ENCODE results near the gene MROH2A.

MROH2A gene

DNA sequence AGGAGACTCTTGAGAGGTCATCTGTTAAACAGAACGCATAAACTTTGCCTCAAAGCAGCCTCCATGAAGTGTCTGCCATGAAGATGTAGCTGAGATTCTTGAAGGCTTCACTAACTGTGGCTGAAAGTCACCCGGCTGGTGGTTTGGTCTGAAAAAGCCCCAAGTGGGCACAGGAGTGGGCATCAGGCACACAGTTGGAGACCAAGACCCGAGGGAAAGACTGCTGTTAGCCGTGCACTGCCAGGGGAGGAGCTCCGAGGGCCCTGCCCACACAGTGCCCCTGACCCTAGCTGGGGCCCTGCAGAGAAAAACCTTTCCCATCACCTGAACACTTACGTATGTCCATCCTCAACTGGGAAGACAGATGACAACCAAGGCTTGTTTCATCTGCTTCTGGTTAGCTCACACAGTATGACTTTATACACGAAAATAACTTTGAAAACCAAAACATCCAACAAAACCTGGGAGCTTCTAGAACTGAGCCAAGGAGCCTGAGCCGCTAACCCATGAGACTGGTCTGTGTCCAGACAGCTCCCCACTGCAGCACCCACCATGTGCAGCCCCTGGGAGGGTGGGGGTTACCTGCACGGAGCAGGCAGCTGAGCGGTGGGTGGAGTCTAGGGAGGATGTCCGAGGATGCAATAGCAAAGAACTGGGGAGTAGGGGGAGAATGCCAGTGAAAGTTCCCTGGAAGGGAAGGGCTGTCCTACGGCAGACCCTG is 60.8 kb downstream of the MROH2A start:
- no peak for DNase-seq (ENCODE audit: low read depth)

DNA sequence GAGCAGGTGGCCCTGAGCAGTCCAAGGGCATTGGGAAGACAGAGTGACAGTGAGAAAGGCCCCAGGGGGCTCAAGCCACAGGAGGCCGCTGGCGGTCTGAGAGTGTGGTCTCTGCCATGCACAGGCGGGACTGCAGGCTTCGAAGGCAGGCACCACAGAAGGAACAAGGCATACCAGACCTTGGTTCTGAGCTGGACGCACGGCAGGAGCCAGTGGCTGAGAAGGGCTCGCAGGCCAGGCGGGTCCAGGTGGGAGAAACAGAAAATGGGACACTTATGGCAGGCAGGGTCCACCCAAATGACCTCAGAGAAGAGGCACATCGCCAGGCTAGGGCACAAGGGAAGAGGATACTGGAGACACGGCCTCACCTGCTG is 61.3 kb downstream of the MROH2A start:
- DNase-seq (ENCODE audit: low read depth): no peak

DNA sequence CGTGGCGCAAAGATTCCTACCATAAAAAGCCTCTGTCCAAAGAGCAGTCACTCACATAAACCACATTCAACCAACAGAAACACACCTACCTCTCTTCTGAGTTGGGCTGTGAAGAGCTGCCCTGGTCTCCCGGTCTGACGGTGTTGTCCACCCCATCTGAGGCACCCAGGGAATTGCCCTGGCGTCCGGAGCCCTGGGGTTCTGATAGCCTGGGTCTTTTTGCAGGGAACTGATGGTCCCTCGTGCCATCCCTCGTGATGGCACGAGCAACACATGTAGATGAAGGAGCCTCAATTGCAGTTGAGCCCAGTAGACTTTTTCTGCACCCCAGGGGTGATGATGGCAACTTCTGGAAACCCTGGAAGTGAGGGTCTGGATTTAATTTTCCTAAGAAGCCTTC is 62.4 kb downstream of the MROH2A start:
- no peak for DNase-seq (ENCODE audit: low read depth)

DNA sequence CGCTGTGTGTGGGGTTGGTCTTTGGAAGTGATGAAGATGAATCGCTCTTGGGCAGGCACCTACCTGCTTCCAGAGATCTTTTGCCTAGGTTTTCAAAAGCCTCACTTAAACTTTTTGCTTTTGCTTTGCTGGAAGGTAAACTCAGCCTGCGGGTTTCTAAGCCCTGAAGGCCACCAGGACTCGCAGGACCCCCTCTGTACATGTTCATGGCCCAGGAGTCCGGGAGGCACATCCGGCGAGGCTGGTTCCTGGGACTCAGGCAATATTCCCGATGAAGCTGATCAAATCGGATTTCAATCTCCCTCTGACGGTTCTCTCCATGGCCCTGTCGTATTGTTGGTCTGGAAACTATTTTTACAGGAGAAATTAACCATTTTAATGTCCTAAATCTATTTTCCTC is 63.1 kb downstream of the MROH2A start:
- no peak for DNase-seq (ENCODE audit: low read depth)

DNA sequence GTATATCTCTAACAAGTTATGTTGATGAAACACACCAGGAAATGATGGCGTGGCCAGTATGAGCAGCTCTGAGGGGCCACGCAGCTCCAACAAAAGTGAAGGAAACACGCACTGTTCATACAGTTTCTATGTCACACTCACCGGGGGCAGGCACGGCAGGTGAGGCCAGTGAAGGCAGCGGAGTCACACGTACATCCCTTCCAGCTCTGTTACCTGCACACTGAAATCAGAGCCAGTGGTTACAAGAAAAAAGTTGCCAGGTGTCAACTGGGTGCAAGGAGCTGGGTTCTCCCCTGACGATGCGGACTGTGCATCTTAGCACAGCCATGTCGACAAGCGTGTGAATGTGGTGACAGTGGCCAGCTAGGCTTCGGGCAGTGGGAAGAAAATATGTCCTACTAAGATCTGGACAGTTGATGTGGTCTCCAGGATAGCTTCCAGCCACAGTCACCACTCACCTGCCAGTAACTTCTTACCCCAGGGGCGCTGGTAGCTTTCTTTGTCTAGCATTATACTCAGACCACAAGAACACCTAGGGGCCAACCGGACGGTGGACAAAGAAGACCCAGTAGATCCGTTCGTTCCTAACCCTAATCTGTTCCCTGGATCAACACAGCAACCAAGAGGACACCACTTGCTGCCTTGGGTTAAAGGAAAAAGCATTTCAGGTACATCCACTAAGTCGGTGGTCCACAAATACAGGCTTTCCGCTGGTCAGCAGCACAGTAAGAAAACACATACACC is 66.1 kb downstream of the MROH2A start:
- DNase-seq (ENCODE audit: low read depth): no peak

DNA sequence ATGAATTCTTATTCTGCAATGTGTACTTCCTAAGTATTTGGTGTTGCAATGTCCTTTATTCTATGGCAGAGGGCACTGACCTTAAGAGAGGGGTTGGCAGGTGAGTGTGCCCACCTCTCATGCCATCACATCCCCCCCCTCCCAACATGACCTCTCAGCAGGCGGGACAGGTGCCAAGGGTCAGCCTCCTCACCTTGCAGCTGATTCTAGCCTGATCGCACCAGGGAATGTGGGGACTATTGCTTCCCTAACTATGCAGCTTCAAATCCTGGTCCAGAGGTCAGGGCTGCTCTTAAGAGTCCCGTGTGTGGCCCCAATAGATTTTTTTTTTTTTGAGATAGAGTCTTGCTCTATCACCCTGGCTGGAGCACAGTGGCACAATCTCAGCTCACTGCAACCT is 66.7 kb downstream of the MROH2A start:
- DNase-seq (ENCODE audit: low read depth): no peak

DNA sequence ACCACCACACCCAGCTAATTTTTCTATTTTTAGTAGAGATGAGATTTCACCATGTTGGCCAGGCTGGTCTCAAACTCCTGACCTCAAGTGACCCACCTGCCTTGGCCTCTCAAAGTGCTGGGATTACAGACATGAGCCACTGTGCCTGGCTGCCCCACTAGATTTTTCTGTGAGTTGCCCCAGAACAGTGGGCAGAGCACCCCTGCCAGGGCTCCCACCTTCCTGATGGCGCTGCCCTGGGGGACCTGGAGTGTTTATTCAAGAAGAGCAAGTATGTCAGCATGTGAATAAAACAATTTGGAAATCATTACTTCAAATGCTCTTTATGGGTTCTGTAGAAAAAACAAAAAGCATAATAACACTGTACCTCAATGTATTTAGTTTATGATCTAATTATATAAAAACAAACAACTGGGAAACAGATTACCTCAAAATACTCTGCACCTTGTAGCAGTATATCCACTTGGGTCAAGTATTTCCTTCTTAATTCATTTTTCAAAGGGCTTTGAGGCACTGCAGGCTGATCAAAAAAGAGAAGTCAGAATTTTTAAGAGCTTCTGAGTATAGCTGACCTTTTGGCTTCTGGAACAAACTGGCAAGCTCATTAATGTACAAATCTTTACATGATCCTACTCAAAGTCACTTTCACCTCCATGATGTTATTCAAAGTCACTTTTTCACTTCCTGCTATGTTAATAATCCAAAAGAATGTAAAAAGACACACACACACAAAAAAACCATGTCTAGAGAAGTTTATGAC is 67.4 kb downstream of the MROH2A start:
- DNase-seq (ENCODE audit: low read depth): no peak

DNA sequence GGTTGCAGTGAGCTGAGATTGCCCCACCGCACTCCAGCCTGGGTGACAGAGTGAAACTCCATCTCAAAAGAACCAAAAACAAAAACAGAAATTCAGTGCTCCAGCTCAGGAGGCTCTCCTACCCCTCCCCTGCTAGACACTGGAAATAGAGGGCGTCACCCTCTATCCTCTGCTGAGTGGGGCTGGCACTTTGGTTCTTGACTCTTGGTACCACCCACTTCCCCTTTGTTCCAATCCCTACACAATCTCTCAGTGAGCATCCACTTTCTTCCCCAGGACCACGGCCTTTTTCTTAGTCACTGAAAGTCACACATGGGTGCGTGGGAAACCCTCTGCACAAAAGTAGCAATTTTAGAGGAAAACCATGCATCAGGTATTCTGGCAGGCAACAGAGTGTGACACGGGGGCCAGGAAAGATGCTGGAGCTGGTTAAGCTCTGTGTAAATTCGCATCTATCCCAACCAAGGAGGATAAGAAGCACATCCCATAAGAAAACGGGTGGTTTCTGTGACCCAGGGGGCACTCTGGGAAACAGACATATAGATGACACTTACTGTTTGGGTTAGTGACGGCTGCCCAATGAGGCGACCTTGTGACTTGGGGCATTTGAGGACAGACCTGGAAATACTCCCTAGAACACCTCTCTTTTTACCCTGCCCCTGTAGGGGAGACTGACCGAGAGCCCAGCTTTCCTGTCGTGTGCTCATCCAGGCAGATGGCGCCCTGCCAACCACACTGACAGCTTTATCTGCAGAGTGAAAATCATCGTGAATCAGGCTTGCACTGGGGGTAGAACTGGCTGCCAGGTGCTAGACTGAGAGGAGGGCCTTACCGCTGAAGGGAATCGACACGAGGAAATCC is 68.5 kb downstream of the MROH2A start:
- DNase-seq (ENCODE audit: low read depth): no peak

DNA sequence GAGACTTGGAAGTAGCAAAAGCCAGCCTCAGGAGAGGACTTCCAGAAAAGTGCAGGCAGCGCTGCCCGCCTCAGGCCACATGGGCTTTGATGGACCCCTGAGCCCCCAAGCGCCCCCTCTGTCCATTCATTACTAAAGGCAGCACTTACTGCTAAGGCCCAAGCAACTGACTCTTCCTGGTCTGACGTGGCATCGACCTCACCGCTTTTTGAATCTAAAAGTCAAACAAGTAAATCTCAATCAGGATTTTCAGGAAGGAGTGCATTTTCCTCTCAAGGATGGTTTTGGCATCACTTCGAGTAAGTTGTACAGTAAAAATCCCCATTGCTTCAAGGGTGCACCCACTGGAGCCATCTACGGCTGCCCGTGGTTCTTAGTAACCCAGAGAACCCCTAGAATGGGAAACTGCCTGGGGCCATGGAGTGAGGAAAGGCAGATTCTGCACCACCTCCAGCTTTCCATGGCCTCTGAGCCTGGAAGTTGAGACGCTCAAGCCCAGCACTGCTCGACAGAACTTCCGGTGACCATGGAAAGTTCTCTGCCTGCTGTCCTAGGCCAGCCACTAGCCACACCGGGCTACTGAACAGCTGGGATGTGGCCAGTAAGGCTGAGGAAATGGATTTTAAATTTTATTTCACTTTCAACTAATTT is 69.2 kb downstream of the MROH2A start:
- no peak for DNase-seq (ENCODE audit: low read depth)

DNA sequence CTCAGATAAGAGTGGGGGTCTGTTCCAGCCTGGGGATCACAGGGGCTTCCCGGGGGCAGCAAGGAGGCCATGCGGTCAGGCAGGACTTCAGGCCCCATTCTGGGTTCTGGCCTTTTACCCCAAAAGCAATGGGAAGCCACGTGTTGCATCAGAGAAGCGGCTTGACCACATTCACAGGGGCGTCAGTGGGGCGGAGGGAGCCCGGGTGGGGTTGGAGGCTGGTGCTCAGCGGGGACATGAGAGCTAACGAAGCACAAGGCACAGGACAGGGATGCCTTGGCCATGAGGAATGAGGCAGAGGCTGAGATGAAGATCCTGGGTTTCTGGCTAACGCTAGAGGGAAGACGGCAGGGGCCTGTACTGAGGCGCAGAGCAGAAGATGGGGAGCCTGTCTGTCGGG is 70.1 kb downstream of the MROH2A start:
- DNase-seq (ENCODE audit: low read depth): no peak

DNA sequence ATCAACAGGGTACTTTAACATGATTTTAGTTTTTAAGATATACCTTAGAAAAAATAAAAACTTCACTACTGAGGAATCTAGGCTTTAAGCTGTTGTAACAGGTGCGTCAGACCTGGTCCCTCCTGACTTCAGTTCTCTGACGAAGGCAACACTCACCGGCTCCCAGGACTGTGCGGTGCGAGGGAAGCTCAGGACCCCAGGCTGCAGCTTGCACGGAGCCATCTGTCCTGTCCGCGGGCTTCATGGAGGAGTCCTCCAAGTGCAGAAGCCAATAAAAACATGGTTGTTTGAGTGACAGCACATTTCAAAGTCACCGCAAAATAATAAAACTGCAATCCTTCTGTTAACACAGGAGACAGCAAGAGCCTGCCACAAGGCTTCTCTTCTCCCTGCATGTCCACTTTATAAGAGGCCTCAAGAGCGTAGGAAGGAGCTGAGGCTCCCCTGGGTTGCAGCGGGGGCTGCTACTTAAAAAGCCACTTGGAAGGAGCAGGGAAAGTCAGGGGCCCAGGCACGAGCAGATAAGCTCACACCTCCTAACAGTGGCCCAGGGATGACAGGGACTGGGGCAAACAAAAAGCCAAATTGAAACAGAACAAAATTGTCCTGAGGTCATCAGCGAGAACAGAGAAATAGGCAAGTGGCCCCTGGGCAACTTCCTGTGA is 71.6 kb downstream of the MROH2A start:
- DNase-seq (ENCODE audit: low read depth): no peak

DNA sequence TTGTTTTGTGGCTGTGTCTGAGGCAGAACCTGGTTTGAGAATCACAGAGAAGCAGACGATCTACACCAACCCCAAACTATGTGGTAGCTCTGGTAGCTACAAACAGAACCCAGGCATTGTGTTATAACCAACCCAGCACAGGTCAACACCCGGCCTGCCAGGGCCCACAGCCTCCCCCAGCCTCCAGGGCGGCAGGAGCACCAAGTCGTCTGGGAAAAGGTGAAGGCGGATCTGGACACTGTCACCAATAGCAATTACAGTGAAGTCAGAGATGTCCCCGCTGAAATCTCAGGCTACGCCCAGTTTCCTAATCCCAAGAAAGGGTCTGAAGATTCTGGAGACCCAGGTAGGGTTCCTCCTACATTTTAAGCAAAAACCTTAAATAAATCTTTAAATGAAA is 72.6 kb downstream of the MROH2A start:
- no peak for DNase-seq (ENCODE audit: low read depth)

DNA sequence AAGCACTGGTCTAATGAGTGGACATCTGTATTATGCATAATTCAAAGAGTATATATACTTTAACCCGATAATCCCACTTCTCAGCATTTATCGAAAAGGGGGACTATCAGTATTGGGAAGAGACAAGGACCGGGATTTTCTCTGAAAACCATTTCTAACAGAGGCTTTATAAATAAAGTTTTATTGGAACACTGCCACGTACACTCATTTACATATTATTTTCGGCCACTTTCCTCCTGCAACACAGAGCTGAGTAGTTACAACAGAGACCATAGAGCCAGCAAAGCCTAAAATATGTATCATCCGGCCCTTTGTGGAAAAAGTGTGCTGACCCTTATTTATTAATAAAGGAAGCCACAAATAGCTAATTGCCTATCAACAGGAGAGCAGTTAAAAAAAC is 73.0 kb downstream of the MROH2A start:
- DNase-seq (ENCODE audit: low read depth): no peak

DNA sequence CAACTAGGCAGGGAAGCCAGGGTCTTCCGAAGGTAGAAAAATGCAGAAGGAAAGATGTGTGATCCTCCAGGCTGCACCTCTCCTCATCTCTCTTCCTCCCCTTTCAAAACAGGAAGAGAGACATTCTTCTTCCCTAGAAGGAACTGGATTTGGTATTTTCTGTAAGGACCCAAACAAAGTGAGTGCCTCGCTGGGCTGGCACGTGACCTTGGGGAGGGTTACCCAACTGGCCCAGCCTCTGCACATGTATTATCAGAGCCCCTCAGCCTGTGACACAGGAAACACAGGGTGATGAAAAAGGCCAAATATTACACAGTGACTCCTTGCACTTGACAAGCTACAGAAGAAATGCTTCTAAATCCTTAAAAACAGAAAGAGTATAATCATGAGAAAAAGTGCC is 73.9 kb downstream of the MROH2A start:
- DNase-seq (ENCODE audit: low read depth): peak; percentile 27

DNA sequence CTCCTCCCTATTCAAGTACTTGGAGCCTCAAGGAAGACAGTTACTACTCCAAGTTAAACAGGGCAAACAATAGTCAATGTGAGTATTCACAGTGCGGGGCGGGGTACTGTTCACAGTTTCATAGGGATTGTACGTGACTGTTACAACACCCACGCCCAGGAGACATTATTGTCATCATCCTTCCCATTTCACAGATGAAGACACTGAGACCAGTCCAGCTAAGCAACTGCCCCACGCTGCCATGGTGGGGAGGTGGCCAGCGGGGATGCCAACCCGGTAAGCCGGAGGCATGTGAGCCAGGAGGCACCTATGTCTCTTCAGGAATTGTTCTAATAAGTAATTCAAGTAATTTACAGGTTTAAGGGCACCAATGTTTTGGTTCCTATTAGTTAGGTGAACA is 75.2 kb downstream of the MROH2A start:
- no peak for DNase-seq (ENCODE audit: low read depth)

DNA sequence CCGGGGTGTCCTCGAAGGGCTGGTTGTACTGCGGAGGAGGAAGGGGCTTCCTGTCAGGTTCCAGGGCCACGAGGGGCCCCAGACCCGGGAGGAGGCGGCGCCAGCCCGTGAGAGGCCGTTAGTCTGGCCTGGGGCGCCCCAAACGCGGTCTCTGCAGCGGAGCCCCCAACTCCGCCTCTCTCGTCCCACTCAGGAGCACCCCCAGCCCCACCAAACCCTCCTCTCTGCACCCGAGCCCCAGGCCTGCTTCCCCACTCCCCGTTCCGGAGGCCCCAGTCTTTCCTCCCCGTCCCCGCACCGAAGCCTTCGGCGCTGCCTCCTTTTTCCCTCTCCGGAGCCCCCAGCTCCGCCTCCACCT is 75.7 kb downstream of the MROH2A start:
- no peak for DNase-seq (ENCODE audit: low read depth)

DNA sequence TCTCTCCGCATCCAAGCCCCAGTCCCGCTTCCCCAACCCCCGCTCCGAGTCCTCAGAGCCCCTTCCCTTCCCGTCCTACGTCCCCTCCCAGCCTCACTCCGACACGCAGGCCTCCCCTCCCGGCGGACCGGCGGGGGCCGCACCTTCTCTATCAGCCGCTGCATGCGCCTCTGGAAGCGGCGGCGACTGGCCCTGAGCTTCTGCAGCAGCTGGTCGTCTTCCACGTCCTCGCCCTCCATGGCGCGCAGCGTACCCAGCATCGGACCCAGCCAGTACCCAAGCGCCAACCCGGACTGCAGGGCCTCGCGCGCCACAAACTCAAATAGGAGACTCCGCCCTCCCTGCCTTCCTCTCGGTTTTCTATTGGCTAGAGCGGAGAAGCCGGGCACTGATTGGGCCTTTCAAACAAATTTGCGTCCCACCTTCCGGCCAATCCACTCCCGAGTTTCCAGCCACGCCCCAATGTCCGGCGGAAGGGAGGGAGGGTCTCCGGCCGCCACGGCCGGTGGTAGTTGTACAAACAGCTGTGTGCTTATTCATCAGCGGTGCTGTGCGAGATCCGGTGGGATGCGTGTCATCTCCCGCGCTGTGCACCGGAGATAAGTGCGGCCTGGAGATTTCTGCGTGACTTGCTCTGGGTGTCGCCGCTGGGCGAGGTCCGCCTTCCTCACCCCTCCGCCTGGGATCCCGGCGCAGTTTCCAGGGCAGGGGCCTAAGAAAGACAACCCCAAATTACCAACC is 76.3 kb downstream of the MROH2A start, which contains the start of gene HJURP:
Gene HJURP, minus strand, starts transcription at position 295 of the 741 bp plus-strand sequence. Its CDS starts 35 bp downstream, at position 260.
- DNase-seq (ENCODE audit: low read depth): peak; percentile 97

DNA sequence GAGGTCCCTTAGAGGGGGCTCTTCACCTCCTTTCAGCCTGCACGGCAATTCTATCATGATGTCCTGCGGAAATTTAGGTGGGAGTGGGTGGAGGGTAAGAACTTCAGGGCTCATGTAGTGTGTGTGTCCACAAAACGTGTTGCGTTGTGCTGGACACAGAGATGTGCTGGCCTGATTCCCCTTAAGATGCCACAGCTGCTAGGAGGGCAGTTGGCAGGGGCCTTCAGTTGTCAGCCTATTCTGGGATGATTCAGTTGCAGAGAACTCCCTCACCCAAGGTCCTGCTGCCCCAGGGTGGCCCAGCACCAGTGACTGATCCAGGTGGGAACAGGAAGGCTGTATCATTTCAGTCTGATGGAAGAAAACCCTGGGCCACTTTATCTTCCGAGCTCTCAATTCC is 77.2 kb downstream of the MROH2A start:
- no peak for DNase-seq (ENCODE audit: low read depth)

DNA sequence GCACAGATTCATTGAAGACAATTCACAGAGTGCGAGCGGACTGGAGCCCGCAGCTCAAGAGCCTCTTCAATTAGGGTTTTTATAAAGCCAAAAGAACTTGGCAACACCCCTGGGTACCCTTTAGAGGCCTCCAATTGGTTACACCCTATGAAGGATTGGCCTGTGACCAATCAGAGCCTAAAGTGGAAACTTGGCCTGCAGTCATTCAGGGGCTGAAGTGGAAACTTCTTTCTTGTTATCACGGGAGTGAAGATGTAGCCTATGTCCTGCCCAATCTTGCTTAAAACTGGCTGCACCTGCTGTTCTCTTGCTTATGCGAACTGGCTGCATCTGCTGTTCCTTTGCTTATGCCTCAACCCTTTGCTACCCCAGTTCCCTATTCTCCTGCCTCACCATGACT is 78.1 kb downstream of the MROH2A start:
- DNase-seq (ENCODE audit: low read depth): no peak

DNA sequence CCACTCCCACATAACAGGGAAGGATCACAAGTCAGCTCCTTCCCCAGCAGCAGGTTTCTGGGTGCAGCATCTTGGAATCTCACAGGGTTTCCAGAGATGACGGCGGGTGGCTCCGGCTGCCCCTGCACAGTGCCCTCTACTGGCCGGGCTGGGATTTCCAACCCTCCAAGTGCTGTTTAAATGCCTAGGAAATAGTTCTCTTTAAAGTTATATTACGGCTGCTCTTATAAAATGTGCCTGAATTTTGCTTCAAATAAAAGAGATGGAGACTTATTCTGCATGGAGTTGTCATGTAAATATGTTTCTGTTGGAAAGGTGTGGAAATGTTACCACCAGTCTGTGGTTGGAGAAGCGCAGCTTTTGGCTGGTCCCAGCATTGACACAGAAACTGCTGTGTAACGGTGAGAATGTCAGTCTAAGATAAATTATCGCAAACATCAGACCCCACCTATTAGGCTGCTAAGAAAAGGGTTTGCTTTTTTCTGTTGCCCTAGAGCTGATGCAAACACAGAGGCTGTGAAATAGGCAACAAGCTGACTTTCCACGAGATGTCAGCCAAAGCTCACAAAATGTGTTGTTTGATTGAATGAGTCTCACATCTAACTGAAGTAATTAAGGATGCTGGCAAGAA is 79.5 kb downstream of the MROH2A start:
- peak; percentile 37 for DNase-seq (ENCODE audit: low read depth)

Measured in EH (cell line).